ENCODE measurements around the gene MAMDC2.
A peak's percentile ranks its signal among the peaks of the same experiment; 100 is the strongest.
"Not testable (repeated sequence)": the region's sequence is repeated elsewhere in the genome, so short reads cannot be mapped to it uniquely, and the experiment has no call there.

MAMDC2 gene

GRCh38 chr9:70220216-70220615 lies 176.6 kb downstream of the MAMDC2 start:
- no peak for DNase-seq

GRCh38 chr9:70222354-70222753 lies 178.7 kb downstream of the MAMDC2 start:
- DNase-seq, result no peak

GRCh38 chr9:70228118-70228517 lies 184.5 kb downstream of the MAMDC2 start:
- DNase-seq, result no peak

DNA sequence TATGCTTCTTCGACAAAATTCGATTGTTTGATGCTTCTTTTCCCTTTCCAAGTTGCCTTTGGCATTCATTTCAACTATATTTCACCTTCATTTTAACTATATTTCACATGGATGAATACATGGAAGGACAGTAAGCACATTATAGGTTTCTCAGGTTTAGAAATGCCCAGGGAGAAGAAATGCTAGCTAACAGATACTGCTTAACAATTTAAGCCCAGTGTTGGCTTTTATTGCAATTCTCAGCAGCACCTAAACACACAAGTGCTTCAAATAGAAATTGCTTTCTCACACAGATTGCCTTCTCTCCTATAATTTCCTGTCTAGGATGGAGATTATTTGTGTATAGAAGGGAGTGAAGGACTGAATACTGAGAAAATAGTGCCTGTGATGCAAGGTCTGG lies 185.0 kb downstream of the MAMDC2 start:
- DNase-seq, result no peak

DNA sequence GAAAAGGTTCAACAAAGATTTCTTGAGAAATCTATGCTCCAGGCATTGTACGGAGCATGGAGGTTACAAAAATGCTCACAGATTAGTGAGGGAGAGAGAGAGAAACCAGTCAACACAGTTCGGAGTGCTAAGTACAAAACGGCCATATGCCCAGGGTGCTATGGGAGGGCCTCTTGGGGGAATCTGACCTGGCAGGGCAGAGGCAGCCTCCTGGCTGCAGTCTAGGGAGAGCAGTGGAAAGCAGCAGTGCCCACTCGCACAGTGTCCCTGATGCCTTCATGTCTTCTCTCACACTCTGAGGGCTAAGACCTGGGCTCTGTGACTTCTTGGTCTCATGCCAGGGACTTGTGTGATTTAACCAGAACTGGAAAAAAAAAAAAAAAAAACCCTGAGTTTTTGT lies 185.4 kb downstream of the MAMDC2 start:
- no peak for DNase-seq

GRCh38 chr9:70229579-70229978 lies 185.9 kb downstream of the MAMDC2 start:
- DNase-seq, result peak; percentile 45

DNA sequence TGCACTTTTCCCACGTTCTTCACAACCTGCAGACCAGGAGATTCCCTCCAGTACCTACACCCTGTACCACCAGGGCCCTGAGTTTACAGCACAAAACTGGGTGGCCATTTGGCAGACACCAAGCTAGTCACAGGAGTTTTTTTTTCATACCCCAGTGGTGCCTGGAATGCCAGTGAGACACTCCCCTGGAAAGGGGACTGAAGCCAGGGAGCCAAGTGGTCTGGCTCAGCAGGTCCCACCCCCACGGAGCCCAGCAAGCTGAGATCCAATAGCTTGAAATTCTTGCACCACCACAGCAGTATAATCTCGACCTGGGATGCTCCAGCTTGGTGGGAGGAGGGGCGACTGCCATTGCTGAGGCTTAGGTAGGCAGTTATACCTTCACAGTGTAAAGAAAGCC lies 188.8 kb downstream of the MAMDC2 start:
- no peak for DNase-seq

GRCh38 chr9:70234208-70234607 lies 190.6 kb downstream of the MAMDC2 start:
- DNase-seq, result not testable (repeated sequence)

GRCh38 chr9:70245952-70246351 lies 202.3 kb downstream of the MAMDC2 start:
- not testable (repeated sequence) for DNase-seq

DNA sequence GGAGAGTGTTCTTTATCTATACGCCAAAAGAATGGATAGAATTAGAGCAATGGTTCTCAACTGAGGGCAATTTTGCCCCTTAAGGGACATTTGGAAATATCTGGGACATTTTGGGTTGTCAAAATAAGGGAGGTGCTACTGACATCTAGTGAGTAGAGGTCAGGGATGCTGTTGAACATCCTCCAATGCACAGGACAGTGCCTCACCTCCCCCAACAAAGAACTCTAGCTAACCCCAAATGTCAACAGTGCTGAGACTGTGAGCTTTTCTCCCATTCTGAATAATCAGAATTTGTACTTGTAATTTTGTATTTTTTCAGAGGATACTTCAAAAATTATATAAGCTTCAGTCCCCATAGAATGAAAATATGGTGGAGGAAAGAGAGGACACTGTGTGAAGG lies 206.6 kb downstream of the MAMDC2 start:
- no peak for DNase-seq

- no peak for DNase-seq
Measured at GRCh38 chr9:70255486-70255885, 211.8 kb downstream of the MAMDC2 start.

DNA sequence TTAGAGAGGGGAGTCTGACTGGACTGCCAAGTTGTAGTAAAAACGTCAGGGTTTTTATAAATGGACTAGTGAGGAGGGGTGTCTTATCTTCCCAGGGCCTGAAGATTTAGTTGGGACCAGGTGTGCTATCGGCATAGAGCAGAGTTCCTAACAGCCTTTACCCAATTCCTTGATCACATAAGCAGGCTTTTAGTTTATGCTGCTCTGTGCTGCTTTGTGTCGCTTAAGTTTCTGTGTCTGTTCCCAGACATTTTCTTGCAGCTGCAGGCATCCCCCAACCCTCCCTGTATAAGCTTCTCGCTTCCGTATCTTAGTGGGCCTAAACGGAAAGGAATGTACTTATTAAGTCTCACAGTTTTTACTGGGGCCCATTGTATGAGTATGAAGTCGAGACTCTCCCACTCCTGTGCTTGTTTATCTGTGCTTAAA lies 212.5 kb downstream of the MAMDC2 start:
- DNase-seq, result no peak

DNA sequence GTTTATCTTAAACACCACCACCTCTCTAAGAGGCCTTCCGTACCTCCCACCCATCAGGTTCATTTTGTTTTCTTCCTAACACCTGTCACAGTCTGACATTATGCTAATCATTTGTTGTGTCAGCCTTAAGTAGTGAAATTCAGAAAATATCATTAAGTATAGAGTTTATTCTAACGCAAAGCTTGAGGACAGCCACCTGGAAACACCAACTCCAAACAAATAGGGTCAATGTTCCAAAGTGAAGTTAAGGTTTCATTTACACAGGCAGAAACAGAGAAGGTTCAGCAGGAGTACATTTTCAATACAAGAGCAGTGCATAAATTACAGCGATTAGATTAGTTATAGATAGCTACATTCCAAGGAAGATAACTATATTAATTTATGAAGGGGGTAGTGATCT lies 213.9 kb downstream of the MAMDC2 start:
- no peak for DNase-seq

DNA sequence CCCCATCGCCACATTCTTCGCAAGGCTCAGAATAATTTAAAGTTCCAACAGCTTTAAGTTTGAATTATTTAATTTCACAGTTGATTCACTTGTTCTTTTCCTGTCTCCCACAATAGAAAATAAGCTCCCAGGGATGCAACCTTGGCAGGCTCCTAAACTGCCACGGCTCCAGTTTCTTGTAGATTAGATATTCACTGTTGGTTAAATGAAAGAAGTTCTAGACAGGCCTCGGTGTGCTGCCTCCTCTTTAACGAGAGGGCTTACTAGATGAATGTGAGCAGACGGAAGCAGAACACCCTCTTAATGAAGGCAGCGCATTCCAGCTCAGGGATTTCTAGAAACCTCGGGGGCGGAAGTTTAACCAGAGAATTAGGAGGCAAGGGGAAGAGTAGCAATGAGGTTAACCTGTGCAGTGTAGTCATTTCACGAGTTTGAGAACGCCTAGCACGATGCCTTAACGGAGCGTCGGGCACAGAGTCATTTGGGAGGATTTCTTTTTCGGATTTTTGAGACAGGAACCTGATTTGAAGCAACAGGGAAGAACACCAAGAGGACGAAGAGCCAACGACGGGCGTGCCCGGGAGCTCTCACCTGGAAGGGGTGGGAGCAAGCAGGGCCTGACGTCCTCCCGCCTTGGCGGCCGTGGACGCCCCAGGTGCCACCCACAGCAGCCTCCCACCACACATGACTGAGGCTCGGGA lies 214.5 kb downstream of the MAMDC2 start:
- peak; percentile 58 for DNase-seq

- peak; percentile 95 for DNase-seq
Measured at GRCh38 chr9:70258692-70259511, 215.3 kb downstream of the MAMDC2 start, which contains the start of gene SMC5. SMC5 (plus strand) TSS chr9:70258978; CDS start chr9:70259079, 101 bp downstream.

DNA sequence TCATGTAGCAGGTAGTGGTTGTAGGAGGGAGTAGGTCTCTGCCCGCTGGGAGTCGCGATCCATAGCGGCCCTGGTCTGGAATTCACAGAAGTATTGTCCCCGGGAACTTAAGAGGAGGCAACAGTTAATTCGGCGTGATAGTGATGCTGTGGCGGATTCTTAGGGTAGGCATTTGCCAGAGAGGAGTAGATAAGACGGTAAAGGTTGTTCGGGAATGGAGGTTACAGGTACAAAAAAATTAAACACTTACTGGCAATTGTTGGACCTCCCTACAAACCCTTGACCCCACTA lies 215.8 kb downstream of the MAMDC2 start:
- DNase-seq, result no peak

DNA sequence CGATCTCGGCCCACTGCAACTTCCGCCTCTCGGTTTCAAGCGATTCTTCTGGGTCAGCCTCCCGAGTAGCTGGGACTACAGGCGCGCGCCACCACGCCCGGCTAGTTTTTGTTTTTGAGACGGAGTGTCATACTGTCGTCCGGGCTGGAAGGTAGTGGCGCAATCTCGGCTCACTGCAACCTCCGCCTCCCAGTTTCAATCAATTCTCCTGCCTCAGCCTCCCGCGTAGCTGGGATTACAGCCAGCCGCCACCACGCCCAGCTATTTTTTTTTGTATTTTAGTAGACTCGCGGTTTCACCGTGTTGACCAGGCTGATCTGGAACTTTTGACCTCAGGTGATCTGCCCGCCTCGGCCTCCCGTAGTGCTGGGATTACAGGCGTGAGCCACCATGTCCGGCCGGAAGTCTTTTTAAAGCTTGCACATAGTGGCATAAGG lies 216.4 kb downstream of the MAMDC2 start:
- no peak for DNase-seq

GRCh38 chr9:70260606-70261005 lies 217.0 kb downstream of the MAMDC2 start:
- DNase-seq, result no peak

- DNase-seq, result no peak
Measured at GRCh38 chr9:70261131-70261870, 217.7 kb downstream of the MAMDC2 start.

DNA sequence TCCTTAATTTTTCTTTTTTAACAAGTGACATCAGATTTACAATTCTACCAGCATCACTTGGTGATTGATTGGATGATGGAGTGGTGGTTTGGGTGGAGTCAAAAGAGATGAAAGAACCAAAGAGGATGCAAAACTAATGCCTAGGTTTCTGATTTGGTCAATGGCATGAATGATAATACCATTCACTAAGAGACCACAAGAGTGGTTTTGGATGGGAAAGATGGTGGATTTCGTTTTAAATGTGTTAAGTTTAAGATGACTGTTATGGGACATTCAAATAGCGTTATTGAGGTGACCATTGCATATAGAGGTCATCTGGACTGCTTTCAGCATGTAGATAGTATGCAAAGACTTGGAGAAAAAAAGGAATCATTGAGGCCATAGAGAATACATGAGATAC lies 218.7 kb downstream of the MAMDC2 start:
- DNase-seq, result no peak

DNA sequence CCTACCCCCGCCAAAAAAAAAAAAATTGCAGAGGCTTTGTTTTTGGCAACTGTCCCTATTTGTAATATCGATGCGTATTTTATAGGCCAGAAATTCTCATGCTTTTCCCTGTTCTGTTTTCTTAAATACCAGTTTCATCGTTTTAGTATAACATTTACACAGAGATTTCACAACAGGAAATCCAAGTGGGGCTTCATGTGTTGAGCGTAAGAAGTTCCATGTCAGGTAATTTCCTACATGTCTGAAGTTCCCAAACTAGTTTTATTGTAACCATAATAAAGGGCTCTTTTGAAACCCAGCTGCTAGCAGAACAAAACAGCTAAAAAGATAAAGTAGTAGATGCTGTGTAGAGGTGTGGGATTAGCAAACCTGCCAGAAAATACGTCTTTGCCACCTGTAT lies 219.3 kb downstream of the MAMDC2 start:
- DNase-seq, result no peak

GRCh38 chr9:70263421-70263820 lies 219.8 kb downstream of the MAMDC2 start:
- DNase-seq, result no peak

Measured in hematopoietic multipotent progenitor cell treated with erythropoietin and hydrocortisone succinate and interleukin-3 and kit ligand, for 4 days (in vitro differentiated cells).